Activated T-cell treated with anti-CD3 and anti-CD28 coated beads, Interleukin-2, amount 50 U/mL, for 1 hour (primary cell): ENCODE results near the gene PLCL2.

Experiments used
- DNase-seq: peaks from one replicate; pipeline ENCODE4 v3.0.0-alpha.2; 2020

Gene PLCL2

DNA sequence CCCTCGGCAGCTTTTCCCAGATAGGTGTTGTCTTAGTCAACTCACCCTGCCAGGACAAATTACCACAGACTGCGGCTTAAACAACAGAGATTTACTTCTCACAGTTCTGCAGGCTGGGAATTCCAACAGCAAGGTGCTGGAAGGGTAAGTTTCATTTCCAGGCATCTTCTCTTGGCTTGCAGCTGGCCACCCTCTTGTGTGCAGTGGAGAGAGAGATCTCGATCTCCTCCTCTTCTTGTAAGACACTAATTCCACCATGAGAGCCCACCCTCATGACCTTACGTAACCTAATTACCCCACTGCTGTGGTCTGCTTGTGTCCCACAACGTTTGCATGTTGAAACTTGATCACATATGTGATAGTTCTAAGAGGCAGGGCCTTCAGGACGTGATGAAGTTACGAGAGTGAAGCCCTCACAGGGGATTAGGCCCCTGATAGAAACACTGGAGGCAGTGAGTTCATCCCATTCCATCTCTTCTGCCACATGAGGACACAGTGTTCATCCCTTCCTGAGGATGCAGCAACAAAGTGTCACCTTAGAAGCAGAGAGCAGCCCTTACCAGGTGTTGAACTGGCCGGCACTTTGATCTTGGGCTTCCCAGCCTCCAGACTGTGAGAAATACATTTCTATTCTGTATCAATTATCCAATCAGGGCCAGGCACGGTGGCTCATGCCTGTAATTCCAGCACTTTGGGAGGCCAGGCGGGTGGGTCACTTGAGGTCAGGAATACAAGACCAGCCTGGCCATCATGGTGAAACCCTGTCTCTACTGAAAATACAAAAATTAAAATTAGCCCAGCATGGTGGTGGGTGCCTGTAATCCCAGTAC lies 247.7 kb downstream of the PLCL2 start:
- DNase-seq, result no peak

DNA sequence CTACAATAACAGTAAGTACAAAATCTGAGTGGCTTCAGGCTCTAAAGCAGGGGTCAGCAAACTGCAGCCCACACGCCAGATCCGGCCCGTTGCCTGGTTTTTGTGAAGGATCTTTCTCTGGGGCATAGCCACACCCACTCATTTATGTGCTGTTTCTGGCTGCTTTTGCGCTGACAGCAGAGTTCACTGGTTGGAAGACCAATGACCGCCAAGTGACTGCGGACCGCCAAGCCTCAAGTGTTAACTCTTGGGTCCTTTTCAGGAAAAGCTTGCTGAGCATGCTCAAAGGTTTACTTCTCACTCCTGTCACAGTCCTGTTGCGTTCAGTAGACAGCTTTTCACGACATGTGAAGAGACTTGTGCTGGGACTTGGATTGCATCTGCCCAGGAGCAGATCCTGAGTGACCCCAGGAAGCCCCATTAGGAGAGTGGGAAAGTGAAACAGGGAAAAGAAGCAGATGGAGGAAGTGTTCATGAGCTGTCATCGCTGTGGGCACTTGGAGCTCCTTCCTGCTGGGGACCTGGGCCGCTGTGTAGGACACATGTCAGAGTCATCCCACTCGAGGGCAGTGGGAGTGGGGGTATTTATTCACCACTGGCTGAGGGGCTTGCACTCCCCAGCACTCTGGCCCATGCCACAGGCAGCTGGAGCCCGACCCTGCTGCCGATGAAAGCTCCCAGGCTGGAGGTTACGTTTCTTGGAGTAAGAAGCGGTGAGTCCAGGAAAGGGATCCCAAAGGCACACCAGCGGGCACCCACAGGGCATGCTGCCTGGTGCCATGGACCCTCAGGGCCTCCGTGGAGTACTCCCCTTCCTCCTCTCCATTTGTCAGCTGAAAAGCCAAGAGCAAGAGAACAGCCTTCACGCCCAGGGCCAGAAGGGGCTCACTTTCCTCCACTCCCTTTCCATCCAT lies 249.1 kb downstream of the PLCL2 start:
- DNase-seq, result no peak

DNA sequence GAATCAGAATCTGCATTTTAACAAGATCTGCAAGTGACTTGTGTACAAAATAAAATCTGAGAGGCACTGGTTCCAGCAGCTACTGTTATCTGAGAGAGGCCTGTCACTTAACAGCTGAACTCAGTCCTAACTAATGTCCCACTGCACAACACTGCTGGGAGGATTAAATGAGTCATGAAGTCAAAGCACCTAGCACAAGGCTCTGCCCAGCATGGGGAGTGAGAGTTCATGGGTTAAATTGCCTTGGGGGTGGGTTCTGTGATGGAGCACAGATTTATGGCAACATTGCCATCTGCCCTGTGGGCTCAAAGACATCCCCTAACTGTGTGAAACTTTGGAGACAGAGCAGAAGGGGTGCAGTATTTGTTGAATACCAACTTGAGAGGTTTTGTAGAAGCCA lies 250.9 kb downstream of the PLCL2 start:
- no peak for DNase-seq

DNA sequence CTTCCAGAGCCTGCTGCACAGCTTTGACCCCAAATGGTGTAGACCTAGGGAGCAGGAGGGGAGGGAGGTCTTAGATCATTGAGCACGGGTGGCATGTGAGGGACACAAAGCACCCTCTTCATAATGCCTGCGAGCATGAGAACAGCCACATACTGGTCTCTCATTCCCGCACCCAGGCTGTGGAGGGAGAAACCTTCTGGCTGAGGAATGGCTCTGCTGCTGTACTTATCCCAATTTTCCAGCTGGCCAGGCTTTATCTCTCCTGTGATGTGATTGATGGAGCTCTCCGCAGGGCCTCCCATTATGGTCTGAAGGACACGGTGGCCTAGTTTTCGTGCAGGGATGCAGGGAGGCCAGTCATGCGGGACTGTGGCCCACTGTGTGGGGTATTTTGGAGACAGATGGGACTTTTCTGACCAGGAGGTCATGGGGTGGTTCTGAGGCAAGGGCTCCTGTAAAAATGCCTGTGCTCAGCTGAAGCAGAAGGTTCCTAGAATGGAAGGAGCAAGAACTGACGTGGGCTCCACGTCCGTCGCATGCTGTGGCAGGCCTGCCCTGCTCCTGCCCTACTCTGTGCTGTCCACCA lies 251.5 kb downstream of the PLCL2 start:
- DNase-seq, result no peak

DNA sequence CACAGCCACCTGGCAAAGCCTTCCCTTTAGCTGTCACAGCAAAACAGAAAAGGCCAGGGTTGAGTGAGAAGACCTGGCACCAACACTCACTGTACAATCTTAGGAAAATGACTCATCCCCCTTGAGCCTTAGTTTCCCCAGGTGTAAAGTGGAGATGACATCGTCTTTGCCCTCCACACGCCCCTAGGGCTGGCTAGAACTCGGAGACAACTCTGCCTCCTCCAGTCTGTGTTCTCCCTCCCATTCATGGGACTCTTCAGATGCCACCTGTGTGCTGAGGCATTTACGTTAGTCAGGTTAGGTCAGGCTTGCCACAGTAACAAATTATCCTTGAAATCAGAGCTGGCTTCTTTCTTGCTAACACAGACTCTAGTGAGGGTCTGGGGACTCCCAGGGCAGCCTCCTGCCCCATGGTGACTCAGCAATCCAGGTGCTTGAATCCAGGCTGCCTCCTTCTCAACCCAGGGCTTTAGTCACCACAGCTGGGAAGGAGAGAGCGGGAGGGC lies 252.6 kb downstream of the PLCL2 start:
- no peak for DNase-seq

DNA sequence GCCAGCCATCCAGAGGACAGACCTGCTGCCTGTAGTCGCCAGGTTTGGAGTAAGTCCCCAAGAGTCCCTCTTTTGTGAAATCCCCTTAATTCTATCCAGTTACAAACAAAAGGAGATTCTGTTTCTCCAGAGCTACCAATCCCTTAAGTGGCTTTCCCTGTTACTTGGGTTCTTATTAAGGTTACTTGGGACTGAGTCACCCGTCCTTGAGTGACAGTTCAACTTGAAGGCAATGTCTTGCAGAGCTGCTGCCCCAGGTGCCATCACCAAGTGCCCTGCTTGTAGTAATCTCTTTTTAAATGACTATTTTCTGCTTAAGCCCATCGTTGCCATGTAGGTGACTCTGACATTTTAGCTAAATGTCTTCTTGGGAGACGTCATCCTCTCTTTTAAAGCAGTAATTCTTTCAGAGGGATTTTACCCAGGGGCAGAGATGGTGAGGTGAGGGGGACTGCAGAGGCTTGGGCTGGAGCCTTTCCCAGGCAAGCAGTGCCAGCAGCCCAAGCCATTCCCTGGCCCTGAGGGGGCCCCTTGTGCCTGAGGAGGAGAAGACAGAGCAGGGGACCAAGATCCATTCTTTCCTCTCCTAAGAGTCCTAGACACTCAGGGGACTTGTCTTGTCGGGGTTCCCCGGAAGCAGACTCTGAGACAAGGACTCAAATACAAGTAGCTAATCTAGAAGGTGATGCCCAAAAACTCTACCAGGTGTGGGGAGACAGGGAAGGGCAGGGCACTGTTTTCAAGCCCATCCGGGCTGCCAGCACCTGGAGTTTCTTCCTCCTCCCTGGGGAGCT lies 253.7 kb downstream of the PLCL2 start:
- no peak for DNase-seq
